ENCODE data around the gene MRPL45.
"Not testable (repeated sequence)": the region's sequence is repeated elsewhere in the genome, so short reads cannot be mapped to it uniquely, and the experiment has no call there.

The MRPL45 gene

DNA sequence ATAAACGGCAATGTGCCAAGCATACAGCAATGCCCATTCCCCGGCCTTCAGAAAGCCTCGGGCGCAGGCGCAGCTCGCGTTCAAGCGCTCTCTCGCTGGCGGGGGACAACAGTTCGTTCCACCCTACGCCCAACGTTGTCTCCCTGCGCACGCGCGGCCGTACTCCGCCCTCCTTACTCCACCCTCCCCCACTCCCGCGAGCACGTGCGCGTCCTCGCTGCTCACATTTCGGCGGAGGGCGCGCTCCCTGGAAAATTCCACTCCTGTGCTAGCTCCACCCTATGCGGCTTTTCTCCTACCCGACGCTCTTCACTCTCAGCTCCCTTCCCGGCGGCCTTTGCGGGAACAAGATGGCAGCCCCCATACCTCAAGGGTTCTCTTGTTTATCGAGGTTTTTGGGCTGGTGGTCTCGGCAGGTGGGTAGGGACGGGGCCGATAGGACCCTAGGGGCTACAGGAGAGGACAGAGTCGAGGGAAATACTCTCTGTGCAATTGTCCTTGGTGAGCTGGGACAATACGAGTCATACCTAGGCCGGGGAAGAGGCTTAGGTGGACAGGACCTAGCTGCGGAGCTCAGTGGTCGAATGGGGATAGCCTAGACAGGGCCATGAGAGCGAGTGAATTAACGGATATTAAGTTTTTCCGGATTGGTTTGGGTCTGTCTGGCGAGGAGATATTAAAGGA is at the start of gene MRPL45:
MRPL45 (plus strand) TSS at position 335 of the 684 bp plus-strand sequence; CDS start at position 351, 16 bp downstream.
- DNase-seq: peak; percentile 95

GRCh38 chr17:38253191-38253590 is 43.8 kb upstream of the MRPL45 start:
- not testable (repeated sequence) for DNase-seq

- not testable (repeated sequence) for DNase-seq
Measured at GRCh38 chr17:38254357-38254756, 42.6 kb upstream of the MRPL45 start.

DNA sequence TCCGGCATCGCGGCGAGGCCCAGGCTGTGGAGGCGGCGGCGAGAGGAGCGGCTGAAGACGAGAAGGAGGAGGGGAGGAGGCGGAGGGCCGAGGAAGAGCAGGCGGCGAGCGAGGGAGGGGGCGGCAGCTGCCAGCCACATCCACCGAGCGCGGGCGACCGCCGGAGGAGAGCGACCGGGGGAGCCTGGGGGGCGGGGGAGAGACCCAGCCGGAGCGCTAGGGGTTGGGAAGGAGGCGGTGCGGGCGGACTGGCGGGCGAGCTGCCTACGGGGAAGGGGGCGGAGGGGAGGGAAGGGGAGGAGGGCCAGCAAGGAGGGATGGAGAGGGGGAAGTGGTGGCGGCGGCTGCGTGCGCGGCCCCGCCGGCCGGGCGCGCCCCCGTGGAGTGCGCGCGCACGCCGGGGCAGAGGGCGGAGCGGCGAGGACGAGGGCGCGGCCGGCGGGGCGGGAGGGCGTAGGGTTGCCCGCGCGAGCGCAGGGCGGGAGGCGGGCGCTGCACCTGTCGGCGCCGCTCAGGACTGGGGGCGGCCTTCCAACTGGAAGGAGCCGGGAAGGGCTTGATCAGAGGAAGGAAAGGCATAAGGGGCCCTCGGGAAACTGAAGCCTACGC is 39.9 kb upstream of the MRPL45 start:
- DNase-seq: peak; percentile 75

- not testable (repeated sequence) for DNase-seq
Measured at GRCh38 chr17:38265974-38266506, 30.9 kb upstream of the MRPL45 start.

- DNase-seq: not testable (repeated sequence)
Measured at GRCh38 chr17:38266571-38266970, 30.4 kb upstream of the MRPL45 start.

GRCh38 chr17:38268138-38268537 is 28.8 kb upstream of the MRPL45 start:
- not testable (repeated sequence) for DNase-seq

DNA sequence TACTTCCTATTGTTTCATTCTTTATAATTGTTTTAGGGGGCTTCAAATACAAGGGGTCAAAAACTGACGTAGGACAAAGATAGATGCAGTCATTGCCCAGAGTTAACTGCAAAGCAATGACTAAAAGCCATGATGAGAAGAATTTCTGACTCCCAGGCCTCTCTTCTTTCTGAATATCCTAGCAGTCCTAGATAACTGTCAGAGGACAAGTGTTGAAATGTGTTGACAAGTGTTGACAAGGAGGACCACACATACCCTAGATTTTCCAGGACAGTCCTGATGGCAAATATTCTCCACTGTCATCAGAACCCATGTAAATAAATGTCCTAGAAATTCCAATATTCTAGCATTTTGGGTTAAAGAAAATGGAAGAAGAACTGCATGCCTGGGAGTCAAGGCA is 27.9 kb upstream of the MRPL45 start:
- not testable (repeated sequence) for DNase-seq

- not testable (repeated sequence) for DNase-seq
Measured at GRCh38 chr17:38269552-38269951, 27.4 kb upstream of the MRPL45 start.

GRCh38 chr17:38285994-38286393 is 11.0 kb upstream of the MRPL45 start:
- DNase-seq: not testable (repeated sequence)

DNA sequence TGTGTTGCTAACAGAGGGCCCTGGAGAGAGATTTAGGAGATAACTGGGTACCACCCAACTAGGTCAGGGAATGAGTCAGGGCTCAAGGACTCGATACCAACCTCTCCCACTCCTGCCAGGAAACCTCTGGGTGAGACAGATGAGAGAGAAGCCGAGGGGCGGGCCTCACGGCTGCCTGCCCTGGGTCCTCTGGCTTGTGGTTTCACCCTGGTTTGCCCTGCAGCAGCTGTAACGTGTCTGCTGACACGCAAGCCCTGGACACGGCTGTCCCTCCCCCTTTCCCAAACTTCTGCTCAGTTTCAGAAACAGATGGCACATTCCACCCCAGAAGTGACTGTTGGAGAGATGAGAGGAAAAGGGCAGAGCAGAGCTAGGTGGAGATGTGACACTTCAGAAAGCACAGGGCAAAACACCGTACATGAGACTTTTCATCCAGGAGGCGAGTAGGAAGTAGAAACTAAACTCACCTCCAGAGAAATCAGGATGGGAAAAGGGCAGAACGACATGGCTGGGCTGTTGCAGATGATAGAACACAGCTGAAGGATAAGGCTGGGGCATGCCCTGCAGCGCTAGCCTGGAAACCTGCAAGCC is 10.4 kb upstream of the MRPL45 start:
- not testable (repeated sequence) for DNase-seq

GRCh38 chr17:38288217-38288827 is 8.6 kb upstream of the MRPL45 start:
- not testable (repeated sequence) for DNase-seq

DNA sequence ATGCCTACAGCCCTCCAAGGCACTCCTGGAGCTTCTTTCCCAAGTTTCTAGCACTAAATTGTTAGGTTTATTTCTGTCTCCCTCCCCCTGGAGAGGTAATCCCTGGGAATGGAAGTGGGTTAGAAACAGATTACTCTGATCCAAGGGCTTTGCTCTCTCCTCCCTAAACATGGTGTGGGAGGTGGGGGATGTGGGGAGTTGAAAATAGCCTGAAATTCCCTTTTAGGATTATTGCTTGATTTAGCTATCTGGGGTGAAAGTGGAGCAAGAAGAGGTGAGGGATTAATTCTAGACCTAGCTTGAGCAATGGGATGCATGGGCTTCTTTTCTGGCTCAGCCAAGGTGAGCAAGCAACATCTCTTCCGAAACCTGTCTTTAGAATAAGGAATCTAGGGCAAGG is 7.2 kb upstream of the MRPL45 start:
- DNase-seq: not testable (repeated sequence)

DNA sequence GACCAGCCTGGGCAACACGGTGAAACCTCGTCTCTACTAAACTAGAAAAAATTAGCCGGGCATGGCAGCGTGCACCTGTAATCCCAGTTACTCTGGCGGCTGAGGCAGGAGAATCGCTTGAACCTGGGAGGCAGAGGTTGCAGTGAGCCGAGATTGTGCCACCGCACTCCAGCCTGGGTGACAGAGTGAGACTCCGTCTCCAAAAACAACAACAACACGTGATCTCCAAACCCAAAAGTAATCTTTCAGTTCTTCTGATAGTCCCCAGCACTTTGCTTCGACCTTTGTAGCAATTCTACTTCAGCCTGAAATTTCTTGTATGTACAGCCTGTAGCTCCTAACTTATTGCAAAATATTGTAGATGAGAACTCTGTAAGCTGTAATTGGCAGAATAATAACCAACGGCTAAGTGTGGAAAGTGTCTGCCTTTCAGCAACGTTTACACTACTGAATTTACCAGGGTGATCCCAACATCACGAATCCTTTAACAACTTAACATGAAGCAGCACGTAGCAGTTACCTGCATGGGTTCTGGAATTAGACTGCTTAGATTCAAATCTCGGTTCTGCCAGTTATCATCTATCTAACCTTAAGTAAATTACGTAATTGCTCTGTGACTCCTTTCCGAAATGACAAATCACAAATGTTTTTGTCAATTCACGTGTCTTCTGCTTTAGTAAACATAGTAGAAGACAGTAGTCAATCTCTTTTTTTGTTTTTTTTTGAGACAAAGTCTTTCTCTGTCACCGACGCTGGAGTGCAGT is 1.2 kb upstream of the MRPL45 start:
- DNase-seq: not testable (repeated sequence)

DNA sequence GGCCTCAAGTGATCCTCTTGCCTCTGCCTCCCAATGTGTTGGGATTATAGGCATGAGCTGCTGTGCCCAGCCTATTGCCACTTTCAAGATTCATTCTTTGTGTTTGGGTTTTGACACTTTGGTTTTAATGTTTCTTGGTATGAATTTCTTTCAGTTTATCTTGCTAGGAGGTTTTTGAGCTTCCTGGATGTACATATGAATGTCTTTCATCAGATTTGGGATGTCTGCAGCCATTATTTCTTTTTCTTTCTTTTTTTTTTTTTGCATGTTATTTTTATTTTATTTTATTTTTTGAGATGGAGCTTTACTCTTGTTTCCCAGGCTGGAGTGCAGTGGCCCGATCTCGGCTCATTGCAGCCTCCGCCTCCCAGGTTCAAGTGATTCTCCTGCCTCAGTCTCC is 18.5 kb downstream of the MRPL45 start:
- DNase-seq: no peak

GRCh38 chr17:38317081-38317480 is 20.1 kb downstream of the MRPL45 start:
- no peak for DNase-seq

- DNase-seq: no peak
Measured at GRCh38 chr17:38320482-38320881, 23.5 kb downstream of the MRPL45 start.

- DNase-seq: no peak
Measured at GRCh38 chr17:38322156-38322779, 25.3 kb downstream of the MRPL45 start.

DNA sequence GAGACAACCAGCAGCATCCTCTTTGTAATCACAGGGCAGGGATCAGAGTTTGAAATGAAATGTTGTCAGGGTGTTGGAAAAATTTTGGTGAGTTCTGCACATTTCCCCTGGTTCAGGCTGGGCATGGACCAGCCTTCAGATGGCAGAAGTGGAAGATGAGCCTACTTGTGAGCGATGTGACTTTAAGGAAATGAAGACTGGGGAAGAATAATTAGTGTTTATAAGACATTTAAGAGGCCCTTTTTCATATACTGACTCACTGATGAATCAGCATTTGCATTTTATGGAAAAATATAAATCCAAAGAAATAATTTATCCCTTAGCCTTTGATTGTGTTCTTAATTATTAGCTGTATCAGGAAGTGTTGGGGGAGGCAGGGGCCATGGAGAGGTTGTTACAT is 25.9 kb downstream of the MRPL45 start:
- DNase-seq: no peak

DNA sequence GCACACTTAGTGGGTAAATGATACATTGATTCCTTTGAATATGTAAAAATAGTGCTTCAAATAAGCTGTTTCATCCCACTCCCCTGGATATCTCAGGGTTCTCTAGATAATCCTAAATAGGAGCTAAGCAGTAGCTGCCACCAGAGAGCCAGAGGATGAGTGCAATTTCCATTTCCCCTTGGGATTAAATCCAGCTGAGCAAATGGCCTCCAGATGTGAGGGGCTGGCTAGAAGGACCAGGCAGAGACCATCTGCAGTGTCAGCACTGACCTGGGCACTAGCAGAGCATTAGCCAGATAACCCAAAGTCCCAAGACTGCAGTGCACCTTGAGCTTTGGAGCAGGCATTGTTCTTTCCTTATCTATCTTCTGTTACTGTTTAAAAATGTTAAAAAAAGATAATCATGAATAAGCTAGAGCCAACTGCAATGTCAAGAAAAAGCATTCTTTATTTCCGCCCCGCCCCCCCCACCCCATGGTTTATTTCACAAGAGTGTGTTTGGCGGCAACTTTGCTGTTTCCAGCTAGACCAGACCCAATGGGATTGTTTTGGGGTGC is 27.3 kb downstream of the MRPL45 start:
- no peak for DNase-seq

DNA sequence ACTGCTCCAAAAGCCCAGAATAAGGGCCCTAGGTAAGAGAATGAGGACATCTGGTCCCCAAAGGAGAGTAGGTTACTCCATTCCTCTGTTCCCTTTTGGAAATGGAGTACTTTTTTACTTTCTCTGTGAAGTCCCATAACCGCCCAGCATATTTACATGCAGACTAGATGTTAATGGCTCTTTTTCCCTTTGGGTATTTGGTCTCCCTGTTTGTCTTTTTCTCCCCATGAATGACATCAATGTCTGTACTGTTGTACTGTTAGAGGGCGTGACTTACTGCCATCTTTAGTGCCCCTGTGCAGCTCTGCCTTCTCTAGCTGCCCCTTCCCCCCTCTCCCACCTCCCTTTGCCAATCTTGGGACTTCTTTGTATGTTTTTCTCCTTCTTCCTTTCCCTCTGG is 27.8 kb downstream of the MRPL45 start:
- no peak for DNase-seq

Measured in T1000 (cell line).